NCI-H2029 (cell line): ENCODE data around the gene PTPRN2.
"Not testable (repeated sequence)": the region's sequence is repeated elsewhere in the genome, so short reads cannot be mapped to it uniquely, and the experiment has no call there.

Experiments used
- DNase-seq: peaks from one replicate; lab custom pipeline; 2025; lab: John Stamatoyannopoulos, UW

The PTPRN2 gene

DNA sequence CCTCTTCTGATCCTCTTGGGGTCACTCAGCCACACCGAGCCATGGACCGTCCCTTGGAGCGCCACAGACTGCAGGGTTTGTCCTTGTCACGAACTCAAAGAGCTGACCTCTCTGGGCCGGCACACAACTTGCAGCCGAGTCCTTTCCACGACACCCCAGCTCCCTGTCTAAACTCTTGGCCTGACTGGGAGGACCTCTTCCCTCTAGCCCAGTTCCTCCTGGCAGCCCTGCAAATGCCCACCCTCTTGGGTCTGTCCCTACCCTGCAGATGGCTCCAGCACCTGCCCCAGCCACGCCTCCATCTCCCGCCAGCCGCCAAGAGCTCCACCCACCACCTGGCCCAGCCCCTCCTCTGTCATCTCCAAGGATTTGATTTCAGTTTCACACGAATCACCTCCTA, 911.6 kb downstream of the PTPRN2 start:
- peak; percentile 63 for DNase-seq

DNA sequence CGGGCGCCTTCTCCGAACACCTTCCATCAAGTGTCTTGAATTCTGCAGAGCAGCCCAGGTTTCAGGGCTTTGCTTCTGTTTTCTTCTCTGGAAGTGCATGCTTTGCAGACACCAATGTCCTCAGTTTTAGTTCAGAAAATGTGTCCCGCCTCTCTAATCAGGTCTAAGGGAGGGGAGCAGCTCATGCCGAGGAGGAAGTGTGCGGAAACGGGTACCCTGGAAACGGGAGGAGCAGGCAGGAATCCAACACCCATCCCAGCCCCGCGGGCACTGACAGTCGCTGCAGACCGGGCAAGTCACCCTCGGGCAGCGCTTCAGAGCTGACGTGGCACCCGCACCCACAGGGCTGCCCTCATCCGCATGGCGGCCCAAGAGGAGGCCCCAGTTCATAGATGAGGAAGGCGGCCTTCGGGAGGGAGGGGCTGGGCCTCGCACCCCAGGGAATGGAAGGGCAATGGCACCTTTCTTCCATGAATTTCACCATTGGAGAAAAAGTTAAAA, 912.1 kb downstream of the PTPRN2 start:
- no peak for DNase-seq

DNA sequence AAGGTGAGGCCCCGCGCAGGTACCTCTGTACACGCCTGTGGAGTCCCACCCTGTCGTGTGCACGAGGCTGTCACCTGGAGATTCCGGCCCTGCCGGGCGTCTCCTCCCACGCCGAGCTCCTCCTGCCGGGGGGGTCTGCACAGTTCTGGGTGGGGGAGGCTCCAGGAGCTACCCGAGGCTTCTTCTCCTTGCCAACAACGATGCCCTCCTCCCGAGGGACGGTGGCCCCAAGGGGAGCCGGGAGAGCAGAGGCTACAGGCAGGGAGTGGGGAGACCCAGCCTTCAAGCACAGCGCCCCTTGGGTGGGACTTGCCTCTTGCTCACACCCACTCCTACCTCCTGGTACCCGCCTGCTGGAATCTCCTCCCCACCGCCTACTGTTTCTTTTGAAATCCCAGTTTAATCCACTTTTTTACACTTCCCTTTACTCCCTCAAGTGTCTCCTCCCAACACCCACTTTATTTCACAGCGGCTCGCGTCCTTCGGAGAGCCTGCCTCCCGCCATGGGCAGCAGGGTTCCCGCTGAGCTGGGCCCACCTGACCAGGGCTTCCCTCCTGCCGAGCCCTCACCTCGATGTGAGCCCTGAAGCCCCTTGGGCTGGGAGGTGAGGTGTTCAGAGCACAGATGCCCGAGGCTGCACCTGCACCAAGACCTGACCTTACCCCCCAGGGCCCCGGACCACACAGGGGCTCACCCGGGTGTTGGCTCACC, 912.8 kb downstream of the PTPRN2 start:
- DNase-seq = no peak

DNA sequence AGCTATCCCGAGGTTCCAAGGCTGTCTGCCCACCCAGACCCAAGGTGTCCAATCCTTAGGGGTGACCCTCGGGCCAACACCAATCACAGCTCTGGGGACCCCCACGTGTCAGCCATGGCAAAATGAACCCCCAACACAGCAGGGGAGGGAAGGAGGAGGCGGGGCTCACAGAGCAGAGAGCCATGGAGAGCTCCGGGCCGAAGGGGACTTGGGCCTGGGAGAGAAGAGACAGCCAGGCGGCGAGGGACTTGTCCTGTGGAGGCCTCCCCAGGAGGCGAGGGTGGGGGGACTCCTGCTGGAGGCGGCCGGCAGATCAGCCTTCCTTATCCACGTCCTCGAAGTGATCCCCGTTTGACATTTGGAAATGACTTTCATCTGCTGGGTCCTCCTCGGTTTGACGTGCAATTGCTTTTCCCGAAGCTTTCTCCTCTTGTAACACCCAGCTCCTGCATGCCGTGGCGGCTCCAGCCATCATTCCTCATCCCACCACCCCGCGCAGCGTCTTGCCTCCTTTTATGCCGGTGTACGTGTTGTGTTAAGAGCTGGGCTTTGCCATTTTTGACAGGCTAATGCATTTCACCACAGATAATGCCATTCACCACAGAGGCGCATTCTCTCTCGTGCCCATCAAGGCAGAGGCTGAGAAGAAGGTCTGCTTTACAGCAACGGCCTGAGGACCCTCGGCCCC, 913.5 kb downstream of the PTPRN2 start:
- no peak for DNase-seq

DNA sequence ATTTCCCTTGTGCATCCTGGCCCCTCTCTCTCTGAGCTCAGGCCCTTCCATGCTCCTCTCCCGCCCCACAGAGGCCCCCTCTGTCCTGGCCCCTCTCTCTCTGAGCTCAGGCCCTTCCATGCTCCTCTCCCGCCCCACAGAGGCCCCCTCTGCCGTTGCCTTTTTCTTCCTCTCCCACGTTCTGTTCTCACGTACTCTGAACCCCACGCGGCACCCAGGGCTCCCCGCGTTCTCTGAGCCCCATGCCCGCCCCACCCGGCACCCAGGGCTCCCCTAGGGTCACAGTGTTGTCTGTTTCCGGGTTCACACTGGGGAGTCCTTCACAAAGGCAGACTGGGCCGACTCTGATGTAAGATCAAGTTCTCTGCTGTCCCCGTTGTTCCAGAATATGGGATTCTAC, 914.0 kb downstream of the PTPRN2 start:
- DNase-seq = no peak

DNA sequence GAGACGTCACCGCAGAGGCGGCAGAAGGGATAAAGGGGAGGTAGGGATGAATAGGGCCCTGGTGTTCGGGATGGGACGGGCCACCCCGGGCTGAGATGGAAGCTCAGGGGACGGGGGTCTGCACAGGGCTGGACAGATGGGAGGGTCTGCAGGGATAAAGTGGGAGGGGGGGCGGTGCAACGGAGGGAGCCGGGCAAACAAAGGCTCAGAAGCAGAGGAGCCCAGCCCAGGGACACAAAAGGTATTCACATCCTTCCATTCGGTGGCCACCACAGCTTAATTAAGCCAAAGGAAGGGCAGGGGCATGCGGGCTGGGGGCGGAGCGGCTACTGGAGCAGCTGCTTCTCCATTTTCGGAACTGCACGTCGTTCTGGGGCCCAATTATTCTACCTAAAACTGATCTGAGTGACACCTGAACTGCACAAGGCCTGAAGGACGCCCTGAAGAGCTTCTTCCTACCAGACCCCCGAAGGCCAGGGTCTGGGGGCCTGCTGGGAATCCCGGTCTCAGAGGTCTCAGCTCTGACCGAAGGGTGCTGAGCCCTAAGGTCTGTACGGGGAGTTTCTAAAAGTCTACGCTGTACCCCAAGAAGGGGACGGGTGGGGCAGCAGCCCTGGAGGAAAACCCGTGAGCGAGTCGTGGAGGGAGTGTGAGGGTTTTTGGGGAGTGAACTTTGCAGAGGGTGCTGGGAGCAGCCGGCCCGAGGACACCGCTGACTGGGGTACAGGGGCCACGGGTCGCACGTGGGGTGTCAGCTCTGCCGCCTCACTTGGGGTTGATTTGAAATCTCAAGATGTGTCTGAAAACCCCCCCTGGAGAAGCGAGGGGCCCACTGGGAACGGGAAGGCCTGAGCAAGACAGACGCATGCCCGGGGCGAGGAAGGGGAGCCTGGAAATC, 916.0 kb downstream of the PTPRN2 start:
- no peak for DNase-seq

DNA sequence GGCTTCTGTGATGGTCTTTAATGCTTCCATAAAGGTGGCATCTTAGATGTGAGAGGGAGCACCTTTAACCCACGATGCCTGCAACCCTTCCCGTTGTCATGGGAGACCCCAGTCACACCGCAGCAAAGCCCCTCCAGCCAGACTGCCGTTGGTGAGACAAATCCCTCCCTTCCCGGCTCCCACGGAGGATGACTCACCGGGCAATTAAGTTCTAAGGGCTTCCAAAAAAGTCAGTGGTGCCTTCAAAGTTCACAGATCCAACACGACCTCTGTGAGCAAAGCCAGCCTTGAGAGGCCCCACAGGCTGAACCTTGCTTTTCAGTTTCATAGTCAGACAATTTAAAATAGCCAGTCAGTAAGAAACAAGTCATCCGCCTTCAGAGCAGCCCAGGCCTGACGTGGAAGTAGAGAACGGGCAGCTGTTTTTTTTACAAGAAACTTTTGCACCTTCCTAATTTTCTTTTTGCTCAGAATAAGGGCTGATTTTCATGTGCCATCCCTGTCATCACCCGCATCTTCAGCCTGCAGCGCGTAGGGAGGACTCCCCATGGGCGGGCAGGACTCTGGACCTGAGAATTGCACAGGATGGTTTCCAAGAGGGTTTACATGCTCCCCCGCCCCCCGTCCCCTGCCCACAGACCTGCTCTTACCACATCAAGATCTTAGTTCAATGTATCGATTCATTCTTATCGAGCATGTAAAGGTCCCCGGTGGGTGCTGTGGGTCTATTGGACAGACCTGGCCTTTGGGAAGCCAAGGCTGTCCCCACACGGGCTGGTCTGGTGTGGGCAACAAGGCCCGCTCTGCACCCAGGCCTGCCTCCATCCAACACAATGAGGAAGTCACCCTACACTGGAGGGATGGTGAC, 916.9 kb downstream of the PTPRN2 start:
- DNase-seq = no peak

DNA sequence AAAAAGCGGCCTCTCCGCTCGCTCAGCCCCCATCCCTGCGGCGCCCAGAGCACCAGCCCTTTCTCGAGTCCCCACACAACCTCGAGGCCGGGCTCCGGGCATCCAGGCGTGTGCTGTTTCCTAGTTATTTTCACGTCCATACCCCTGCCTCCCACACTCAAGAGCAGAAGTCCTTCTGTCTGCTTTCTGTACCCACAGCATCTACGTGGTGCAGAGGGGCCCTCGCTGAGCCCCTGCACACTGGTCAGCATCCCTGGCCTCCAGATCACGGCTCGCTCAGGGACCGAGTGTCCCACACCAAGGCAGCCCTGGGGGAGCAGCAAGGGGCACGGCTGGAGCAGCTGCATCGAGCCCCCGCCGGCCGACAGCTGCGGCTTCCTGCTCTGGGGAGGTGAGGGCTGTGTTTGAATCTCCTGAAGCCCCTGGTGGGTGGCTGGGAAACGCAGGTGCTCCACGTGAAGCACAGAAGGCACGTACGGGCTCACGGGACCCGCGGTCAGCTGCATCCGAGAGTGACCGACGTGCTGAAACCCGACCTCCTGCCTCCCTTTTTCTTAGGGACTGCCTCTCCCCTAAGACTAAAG, 917.8 kb downstream of the PTPRN2 start:
- no peak for DNase-seq

DNA sequence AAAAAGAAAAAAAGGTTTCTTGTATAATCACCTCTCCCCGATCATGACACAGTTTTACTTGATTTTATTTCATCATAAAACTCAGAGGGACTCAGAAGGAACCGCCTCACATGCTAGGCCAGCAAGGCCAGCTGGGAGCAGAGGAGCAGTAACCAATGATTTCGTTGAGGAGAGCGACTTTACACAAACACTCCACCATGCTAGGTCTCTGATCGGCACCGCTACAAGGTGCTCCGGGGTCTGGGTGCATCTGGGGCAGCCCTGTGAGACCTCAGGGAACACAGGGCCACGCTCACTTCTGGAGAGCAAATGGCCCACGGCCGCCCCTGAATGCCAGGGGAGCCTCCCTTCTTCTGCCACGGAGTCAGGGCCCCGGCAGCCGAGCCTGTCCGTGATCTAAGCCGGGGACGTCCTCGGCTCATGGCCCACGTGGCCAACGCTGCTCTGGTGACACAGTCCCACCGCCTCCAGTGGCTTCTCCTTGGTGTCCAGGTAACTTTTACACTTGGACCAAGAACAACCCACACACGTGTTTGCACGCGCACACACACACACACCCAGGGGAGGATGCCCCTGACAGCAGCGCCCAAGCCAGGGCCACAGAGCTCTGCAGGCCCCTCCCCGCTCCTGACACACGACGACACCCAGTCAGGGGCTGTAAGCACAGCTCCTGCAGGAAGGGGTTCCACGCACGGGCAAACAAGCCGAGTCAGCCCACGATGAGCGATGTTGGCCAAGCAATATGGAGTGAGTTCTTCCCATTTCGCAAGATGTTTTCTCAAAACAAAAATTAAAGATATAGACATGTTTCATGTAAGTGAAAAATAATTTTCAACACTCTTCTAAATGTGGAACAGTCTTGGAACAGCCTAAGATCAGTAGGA, 918.5 kb downstream of the PTPRN2 start:
- DNase-seq = no peak

DNA sequence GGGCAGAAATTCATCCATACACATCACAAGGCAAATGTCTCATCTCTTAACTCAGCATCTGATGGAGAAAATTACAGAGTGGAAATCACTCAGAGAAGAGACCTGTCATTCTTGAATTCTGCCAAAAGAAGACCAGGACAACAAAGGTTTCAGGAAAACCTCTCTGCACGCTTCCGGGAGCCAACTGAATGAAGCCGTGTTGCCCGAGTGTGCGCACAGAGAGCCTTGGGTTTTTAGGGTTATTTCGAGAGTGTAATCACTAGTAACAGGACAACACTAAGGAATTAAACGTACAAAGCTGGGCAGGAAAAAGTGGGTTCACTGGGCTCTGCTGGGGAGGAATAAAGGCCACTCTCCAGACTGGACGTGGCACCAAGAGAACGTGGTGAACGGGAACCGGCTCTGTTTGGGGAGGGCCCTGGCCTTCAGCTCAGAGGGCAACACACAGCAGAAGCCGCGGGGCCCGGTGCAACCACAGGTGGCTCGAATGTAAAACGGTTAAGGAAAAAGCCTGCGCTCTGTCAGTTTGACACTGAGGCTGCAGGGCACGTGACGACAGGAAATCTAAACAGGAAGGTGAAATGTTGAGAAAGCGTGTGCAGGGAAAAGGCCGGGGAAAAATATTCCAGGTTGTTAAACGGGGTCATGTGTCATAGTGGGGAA, 919.3 kb downstream of the PTPRN2 start:
- DNase-seq = no peak

DNA sequence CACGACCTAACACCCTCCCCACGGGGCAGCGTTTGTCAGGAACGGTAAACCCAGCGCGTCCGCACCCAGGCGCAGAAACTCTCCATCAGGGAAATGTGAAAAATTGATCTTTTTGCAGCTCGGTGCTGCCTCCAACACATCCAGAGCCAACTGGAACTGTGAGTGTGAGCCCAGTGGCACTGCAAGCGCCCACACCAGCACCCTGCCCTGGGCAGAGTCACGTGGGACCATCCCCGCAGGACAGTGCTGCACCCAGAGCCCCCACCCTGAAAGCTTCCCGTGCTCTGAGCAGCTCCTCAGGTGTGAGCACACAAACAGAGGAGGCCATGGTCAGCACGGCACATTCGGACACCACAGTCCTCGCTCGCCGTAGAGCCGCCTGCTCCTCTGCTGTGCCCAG, 919.9 kb downstream of the PTPRN2 start:
- DNase-seq = no peak

DNA sequence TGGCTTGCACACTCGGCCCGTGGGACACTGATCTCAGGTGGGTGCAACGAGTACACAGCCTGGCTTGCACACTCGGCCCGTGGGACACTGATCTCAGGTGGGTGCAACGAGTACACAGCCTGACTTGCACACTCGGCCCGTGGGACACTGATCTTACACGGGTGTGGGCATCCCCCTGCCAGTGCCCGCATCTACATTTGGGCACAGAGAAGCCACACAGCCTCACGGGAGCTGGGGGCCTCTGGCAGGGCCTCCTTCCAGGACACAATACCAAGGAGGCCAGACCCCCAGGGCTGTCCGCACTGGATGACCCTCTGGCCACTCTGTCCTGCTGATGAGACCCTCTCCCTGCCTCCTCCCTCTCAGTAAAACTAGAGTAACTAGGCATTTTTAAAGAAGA, 920.4 kb downstream of the PTPRN2 start:
- DNase-seq = no peak

DNA sequence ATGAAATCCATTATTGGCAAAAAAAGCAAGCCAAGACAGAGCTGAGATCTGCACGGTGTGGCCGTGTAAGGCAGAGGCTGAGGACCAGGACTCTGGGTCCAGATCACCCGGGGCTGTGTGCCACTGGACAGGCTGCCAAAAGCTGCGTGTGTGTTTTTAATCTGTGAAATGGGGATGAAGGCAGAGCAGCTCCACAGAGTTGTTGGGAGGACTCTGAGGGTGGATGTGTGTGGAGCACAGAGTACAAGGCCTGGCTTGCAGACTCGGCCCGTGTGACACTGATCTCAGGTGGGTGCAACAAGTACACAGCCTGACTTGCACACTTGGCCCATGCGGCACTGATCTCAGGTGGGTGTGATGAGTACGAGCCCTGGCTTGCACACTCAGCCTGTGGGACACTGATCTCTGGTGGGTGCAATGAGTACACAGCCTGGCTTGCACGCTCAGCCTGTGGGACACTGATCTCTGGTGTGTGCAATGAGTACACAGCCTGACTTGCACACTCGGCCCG, 921.0 kb downstream of the PTPRN2 start:
- DNase-seq = no peak

DNA sequence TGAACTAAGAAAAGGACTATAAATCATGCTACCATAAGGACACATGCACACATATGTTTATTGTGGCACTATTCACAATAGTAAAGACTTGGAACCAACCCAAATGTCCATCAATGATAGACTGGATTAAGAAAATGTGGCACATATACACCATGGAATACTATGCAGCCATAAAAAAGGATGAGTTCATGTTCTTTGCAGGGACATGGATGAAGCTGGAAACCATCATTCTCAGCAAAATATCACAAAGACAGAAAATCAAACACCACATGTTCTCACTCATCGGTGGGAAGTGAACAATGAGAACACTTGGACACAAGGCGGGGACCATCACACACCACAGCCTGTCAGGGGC, 922.0 kb downstream of the PTPRN2 start:
- not testable (repeated sequence) for DNase-seq

DNA sequence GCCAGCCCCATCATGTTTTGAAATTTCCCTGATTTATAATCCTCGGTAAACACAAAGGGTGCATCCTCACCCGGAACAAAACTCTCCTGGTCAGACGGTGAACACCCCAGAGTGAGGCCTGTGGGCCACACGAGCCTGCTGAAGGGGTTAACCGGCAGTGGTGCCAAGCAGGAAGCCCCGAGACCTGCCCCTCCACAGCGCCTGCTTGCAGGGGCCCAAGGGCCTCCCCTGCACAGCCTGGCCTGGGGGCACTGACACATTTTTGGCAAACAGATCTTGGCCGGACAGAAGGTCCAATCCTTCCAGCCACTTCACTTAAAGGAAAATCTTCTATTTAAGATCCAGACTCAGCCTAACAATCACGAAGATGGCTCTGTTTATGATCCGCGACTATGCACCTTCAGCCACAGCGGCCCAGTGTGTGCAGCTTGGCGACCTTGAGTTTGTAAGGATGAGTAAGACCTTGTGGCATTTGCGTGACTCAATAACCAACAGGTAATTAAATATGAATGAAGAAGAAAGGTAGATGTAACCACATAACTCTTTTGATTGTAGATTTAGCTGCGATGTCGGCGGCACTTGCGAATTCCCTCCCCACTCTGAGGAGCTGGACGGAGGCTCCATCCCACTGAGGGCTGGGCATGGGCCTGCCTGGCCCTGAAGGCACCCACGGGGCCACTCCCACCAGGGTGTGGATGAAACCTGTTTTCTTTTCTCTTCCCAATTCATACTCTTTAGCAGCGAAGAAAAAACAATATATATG, 922.6 kb downstream of the PTPRN2 start:
- no peak for DNase-seq

DNA sequence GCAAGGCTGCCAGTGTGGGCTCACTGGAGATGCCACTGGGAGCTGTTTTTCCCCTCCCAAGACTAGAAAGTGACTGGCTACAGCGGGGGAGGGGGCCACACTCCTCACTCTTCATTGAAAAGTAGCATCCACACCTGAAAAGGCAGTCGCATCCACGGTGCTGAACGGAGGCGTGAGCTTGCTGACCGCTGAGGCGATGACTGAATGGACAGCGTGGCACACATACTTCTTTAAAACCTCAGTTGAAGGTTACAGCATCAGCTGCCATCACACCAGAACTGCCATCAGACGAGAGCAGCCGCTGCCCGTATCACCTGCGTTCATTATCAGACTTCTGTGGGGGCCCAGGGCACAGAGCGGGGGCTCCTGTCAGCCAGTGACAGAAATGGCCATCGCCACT, 923.6 kb downstream of the PTPRN2 start:
- no peak for DNase-seq

DNA sequence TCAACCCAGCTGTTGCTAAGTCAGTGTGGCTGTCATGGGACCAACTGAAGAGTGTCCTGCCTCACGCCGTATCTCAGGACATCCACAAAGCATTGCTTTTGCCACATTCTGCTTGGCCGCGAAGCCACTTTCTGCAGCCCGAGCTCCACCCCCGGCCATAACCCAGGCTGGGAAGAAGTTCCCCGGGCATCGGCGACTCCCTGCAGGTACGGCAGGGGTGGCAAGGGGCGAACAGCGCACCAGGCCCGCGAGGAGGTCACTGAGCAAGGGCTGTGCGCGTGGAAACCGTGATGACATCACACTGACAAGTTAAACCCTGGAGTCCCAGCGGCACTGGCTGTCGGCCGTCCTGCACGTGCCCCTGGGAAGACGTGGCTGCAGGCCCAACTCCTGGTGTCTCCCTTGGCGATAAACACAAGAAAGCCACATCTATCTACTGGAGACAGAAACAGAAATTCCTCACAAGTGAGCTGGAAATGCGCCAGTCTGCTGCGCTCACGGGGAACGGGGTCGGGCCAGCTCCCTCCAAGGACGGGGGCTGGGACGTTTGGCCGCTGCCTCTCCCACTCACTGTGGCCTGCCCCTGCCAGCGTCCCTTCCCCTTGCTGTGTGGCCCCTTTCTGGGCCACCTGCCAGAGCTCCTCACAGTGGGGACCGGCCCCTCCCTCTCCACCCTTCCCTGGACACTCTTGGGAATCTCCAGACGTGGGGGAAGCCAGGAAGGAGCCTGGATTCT, 924.5 kb downstream of the PTPRN2 start:
- DNase-seq = no peak
